ENCODE measurements around the gene ZNF524.

Gene ZNF524

GRCh38 chr19:55652311-55653128, 52.4 kb downstream of the ZNF524 start:
- DNase-seq (ENCODE audit: low read depth): no peak
- no peak for TF ChIP-seq CTCF (IDR thresholded peaks at IDR 0.05; ENCODE audit: low read depth, low read length, missing control alignments)
- H3K4me3 ChIP-seq (ENCODE audit: low read depth, low read length): no peak overlapping the region; the same call in 1 of the 2 replicates

Data from GM12864 (cell line).